ENCODE results near the gene CHD9. TPM values are rescaled to one million over a fixed set of nuclear protein-coding genes. Genes with fewer than 3 reads are reported as not detected.
"Not testable (repeated sequence)": the region's sequence is repeated elsewhere in the genome, so short reads cannot be mapped to it uniquely, and the experiment has no call there.

CHD9 gene
- total RNA-seq, 4 donors from 2014 or later: 49.2 to 85.7 (median 67.7) TPM

- TF ChIP-seq CTCF (IDR thresholded peaks at IDR 0.05) (no peak), POLR2A (IDR thresholded peaks at IDR 0.05) (no peak)
- intact Hi-C loops (cut with DNase I; ENCODE audit: low total_unique reads): no loop called here
- 65 to 70% methylated on average over 6 of the region's 6 CpGs for WGBS, 2 donors
- H3K4me3 ChIP-seq (ENCODE audit: low read depth, poor library complexity, severe bottlenecking): no peak overlapping the region
- DNase-seq (ENCODE audit: low spot score in 2 of 2): no peak
These were observed 10.8 kb downstream of the CHD9 start for GRCh38 chr16:53065461-53066061.

GRCh38 chr16:53067675-53068074 is 12.9 kb downstream of the CHD9 start:
- 92% methylated on average over 2 of the region's 2 CpGs for WGBS, 2 donors
- intact Hi-C loops (cut with DNase I; ENCODE audit: low total_unique reads): no loop called here
- no peak overlapping the region for H3K4me3 ChIP-seq (ENCODE audit: low read depth, poor library complexity, severe bottlenecking)
- no peak for DNase-seq (ENCODE audit: low spot score in 2 of 2)
- TF ChIP-seq POLR2A (IDR thresholded peaks at IDR 0.05) (no peak), CTCF (IDR thresholded peaks at IDR 0.05) (no peak)

GRCh38 chr16:53068423-53068833 is 13.6 kb downstream of the CHD9 start:
- TF ChIP-seq CTCF (IDR thresholded peaks at IDR 0.05): no peak
- no peak for TF ChIP-seq POLR2A (IDR thresholded peaks at IDR 0.05)
- 84 to 90% methylated on average over 4 of the region's 4 CpGs for WGBS, 2 donors
- H3K4me3 ChIP-seq (ENCODE audit: low read depth, poor library complexity, severe bottlenecking): no peak overlapping the region
- DNase-seq (ENCODE audit: low spot score in 2 of 2): no peak
- intact Hi-C loops (cut with DNase I; ENCODE audit: low total_unique reads): no loop called here

- H3K4me3 ChIP-seq (ENCODE audit: low read depth, poor library complexity, severe bottlenecking): no peak overlapping the region
- TF ChIP-seq POLR2A (IDR thresholded peaks at IDR 0.05): no peak
- intact Hi-C loops (cut with DNase I; ENCODE audit: low total_unique reads): no loop called here
- WGBS, 2 donors: 80 to 83% methylated on average over 2 of the region's 2 CpGs
- DNase-seq (ENCODE audit: low spot score in 2 of 2): no peak
These were observed 15.0 kb downstream of the CHD9 start for GRCh38 chr16:53069772-53070171.

GRCh38 chr16:53071748-53072301 is 17.0 kb downstream of the CHD9 start:
- 33 to 41% methylated on average over 6 of the region's 6 CpGs for WGBS, 2 donors
- no peak for DNase-seq (ENCODE audit: low spot score in 2 of 2)
- TF ChIP-seq POLR2A (IDR thresholded peaks at IDR 0.05): no peak
- TF ChIP-seq CTCF (IDR thresholded peaks at IDR 0.05): no peak
- intact Hi-C loops (cut with DNase I; ENCODE audit: low total_unique reads): no loop called here
- H3K4me3 ChIP-seq (ENCODE audit: low read depth, poor library complexity, severe bottlenecking): no peak overlapping the region

GRCh38 chr16:53073022-53073421 is 18.2 kb downstream of the CHD9 start:
- DNase-seq (ENCODE audit: low spot score in 2 of 2): no peak
- H3K4me3 ChIP-seq (ENCODE audit: low read depth, poor library complexity, severe bottlenecking): no peak overlapping the region
- TF ChIP-seq POLR2A (IDR thresholded peaks at IDR 0.05) (no peak), CTCF (IDR thresholded peaks at IDR 0.05) (no peak)
- 93% methylated on average over 6 of the region's 6 CpGs for WGBS, 2 donors
- intact Hi-C loops (cut with DNase I; ENCODE audit: low total_unique reads): no loop called here

GRCh38 chr16:53074296-53074695 is 19.5 kb downstream of the CHD9 start:
- DNase-seq (ENCODE audit: low spot score in 2 of 2); H3K4me3 ChIP-seq (ENCODE audit: low read depth, poor library complexity, severe bottlenecking); intact Hi-C loops (cut with DNase I; ENCODE audit: low total_unique reads): not testable (repeated sequence)
- 83 to 84% methylated on average over 3 of the region's 3 CpGs for WGBS, 2 donors

- intact Hi-C loops (cut with DNase I; ENCODE audit: low total_unique reads); DNase-seq (ENCODE audit: low spot score in 2 of 2): not testable (repeated sequence)
- 88 to 89% methylated on average over 7 of the region's 7 CpGs for WGBS, 2 donors
These were observed 20.7 kb downstream of the CHD9 start for GRCh38 chr16:53075461-53075860.

More at GRCh38 chr16:53075461-53075860, 20.7 kb downstream of the CHD9 start:
- H3K4me3 ChIP-seq (ENCODE audit: low read depth, poor library complexity, severe bottlenecking): not testable (repeated sequence)
